ENCODE results near the gene CFAP299.

- TF ChIP-seq ZNF274 (IDR thresholded peaks at IDR 0.05; ENCODE audit: low read depth, low read length) (no peak), YY1 (IDR thresholded peaks at IDR 0.05; ENCODE audit: insufficient read depth, insufficient read length) (no peak)
Measured at GRCh38 chr4:80730158-80730557, 394.6 kb downstream of the CFAP299 start.
